DOHH2 (cell line): ENCODE data around the gene GPN2.
A peak's percentile ranks its signal among the peaks of the same experiment; 100 is the strongest.

Experiments used
- H3F3A ChIP-seq: fragments of 200-600 bp; sonication (generic), shearing (Covaris generic); 2 replicates; pipeline ENCODE4 v1.6.0; 2016; ENCODE audit warnings: antibody characterized with exemption, mild to moderate bottlenecking; ENCODE audit not compliant: control insufficient read depth, insufficient read depth
- H3K27ac ChIP-seq: fragments of 200-600 bp; sonication (generic); 2 replicates; pipeline ENCODE4 v1.5.1; 2014; ENCODE audit warnings: low read depth, mild to moderate bottlenecking, low read length, moderate library complexity
- H3K27me3 ChIP-seq: fragments of 200-600 bp; sonication (generic); 2 replicates; pipeline ENCODE4 v1.6.1; 2014; ENCODE audit warnings: mild to moderate bottlenecking, low read length, mixed read lengths; ENCODE audit not compliant: control insufficient read depth
- H3K36me3 ChIP-seq: fragments of 200-600 bp; sonication (generic); 2 replicates; pipeline ENCODE4 v1.6.1; 2014; ENCODE audit warnings: mild to moderate bottlenecking, low read length, moderate library complexity, mixed read lengths; ENCODE audit not compliant: control insufficient read depth
- H3K4me1 ChIP-seq: fragments of 200-600 bp; sonication (generic); 2 replicates; pipeline ENCODE4 v1.6.1; 2014; ENCODE audit warnings: mild to moderate bottlenecking, low read length, mixed read lengths; ENCODE audit not compliant: control insufficient read depth
- H3K4me2 ChIP-seq: fragments of 200-600 bp; sonication (generic); 2 replicates; pipeline ENCODE4 v1.6.0; 2014; ENCODE audit warnings: mild to moderate bottlenecking, low read length, moderate library complexity
- H3K4me3 ChIP-seq: fragments of 200-600 bp; sonication (generic); 2 replicates; pipeline ENCODE4 v1.5.1; 2014; ENCODE audit warnings: mild to moderate bottlenecking, low read length, mixed read lengths
- H3K79me2 ChIP-seq: fragments of 200-600 bp; sonication (generic); 2 replicates; pipeline ENCODE4 v1.6.1; 2014; ENCODE audit warnings: mild to moderate bottlenecking, low read length, mixed read lengths; ENCODE audit not compliant: control insufficient read depth
- H3K9me2 ChIP-seq: fragments of 200-600 bp; sonication (generic); replicated peaks from 2 replicates; pipeline ENCODE4 v1.6.1; 2014; ENCODE audit warnings: mild to moderate bottlenecking, low read length, mixed read lengths; ENCODE audit not compliant: control insufficient read depth
- H3K9me3 ChIP-seq: fragments of 200-600 bp; sonication (generic); 2 replicates; pipeline ENCODE4 v1.6.1; 2014; ENCODE audit warnings: antibody characterized with exemption, low read length, mixed read lengths; ENCODE audit not compliant: control insufficient read depth, insufficient read depth
- H4K20me1 ChIP-seq: fragments of 200-600 bp; sonication (generic); 2 replicates; pipeline ENCODE4 v1.6.0; 2014; ENCODE audit warnings: low read depth, mild to moderate bottlenecking, antibody characterized with exemption, low read length, moderate library complexity; ENCODE audit not compliant: control insufficient read depth, insufficient read depth
- EZH2phosphoT487 ChIP-seq: fragments of 200-600 bp; sonication (generic); IDR thresholded peaks from 2 replicates; pipeline ENCODE4 v1.6.1; 2017; ENCODE audit warnings: borderline replicate concordance, mild to moderate bottlenecking, antibody characterized with exemption, low read length, moderate library complexity, mixed read lengths
- TF ChIP-seq, protein P1 (sequence below): fragments of 200-600 bp; sonication (generic); IDR thresholded peaks from one replicate; pipeline ENCODE4 v1.5.1; 2014; ENCODE audit warnings: antibody characterized with exemption, mild to moderate bottlenecking, low read depth, low read length; ENCODE audit not compliant: poor library complexity, severe bottlenecking

The GPN2 gene

GRCh38 chr1:26833432-26834405 lies 56.4 kb downstream of the GPN2 start:
- Histone ChIP-seq H3K27ac (peak overlapping the region; percentile 77), H3K36me3 (peaks cover 58% of the 10 kb centered on the region), H4K20me1 (no peaks in the 10 kb centered on the region)

GRCh38 chr1:26832249-26832960 lies 57.7 kb downstream of the GPN2 start:
- Histone ChIP-seq H3K36me3 (peaks cover 55% of the 10 kb centered on the region), H3F3A (peaks cover 10% of the 10 kb centered on the region; the same call in 1 of the 2 replicates), H3K27ac (peak overlapping the region; percentile 77), H3K9me2 (no peaks in the 10 kb centered on the region), H3K9me3 (no peaks in the 10 kb centered on the region), H3K4me1 (peaks cover 46% of the 10 kb centered on the region), H4K20me1 (no peaks in the 10 kb centered on the region), H3K27me3 (no peaks in the 10 kb centered on the region), H3K4me3 (no peak overlapping the region), H3K4me2 (peak overlapping the region; percentile 62; the same call in 1 of the 2 replicates), H3K79me2 (peaks cover 38% of the 10 kb centered on the region)
- no peak for TF ChIP-seq EZH2phosphoT487
- TF ChIP-seq, protein P1, sequence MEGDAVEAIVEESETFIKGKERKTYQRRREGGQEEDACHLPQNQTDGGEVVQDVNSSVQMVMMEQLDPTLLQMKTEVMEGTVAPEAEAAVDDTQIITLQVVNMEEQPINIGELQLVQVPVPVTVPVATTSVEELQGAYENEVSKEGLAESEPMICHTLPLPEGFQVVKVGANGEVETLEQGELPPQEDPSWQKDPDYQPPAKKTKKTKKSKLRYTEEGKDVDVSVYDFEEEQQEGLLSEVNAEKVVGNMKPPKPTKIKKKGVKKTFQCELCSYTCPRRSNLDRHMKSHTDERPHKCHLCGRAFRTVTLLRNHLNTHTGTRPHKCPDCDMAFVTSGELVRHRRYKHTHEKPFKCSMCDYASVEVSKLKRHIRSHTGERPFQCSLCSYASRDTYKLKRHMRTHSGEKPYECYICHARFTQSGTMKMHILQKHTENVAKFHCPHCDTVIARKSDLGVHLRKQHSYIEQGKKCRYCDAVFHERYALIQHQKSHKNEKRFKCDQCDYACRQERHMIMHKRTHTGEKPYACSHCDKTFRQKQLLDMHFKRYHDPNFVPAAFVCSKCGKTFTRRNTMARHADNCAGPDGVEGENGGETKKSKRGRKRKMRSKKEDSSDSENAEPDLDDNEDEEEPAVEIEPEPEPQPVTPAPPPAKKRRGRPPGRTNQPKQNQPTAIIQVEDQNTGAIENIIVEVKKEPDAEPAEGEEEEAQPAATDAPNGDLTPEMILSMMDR, result no peak

More at GRCh38 chr1:26833432-26834405, 56.4 kb downstream of the GPN2 start:
- TF ChIP-seq, protein P1, result peak; percentile 37
- TF ChIP-seq EZH2phosphoT487, result no peak
- Histone ChIP-seq H3F3A (peaks cover 10% of the 10 kb centered on the region; the same call in 1 of the 2 replicates), H3K9me3 (no peaks in the 10 kb centered on the region), H3K79me2 (peaks cover 26% of the 10 kb centered on the region), H3K4me2 (peak overlapping the region; percentile 62), H3K4me3 (peak overlapping the region; percentile 58), H3K4me1 (peaks cover 38% of the 10 kb centered on the region), H3K27me3 (no peaks in the 10 kb centered on the region), H3K9me2 (no peaks in the 10 kb centered on the region)

- Histone ChIP-seq H3K27me3 (no peaks in the 10 kb centered on the region), H3K36me3 (peaks cover 55% of the 10 kb centered on the region), H3K4me3 (no peak overlapping the region), H3K9me3 (no peaks in the 10 kb centered on the region), H3K4me2 (no peak overlapping the region), H3K9me2 (no peaks in the 10 kb centered on the region), H4K20me1 (no peaks in the 10 kb centered on the region), H3K4me1 (peaks cover 48% of the 10 kb centered on the region), H3K79me2 (peaks cover 44% of the 10 kb centered on the region), H3F3A (peaks cover 10% of the 10 kb centered on the region; the same call in 1 of the 2 replicates), H3K27ac (no peak overlapping the region)
- TF ChIP-seq, protein P1, result no peak
- TF ChIP-seq EZH2phosphoT487, result no peak
Observed at GRCh38 chr1:26831546-26832248, 58.4 kb downstream of the GPN2 start.
